Measurements from ENCODE around the gene NUCB1.
"Not testable (repeated sequence)": the region's sequence is repeated elsewhere in the genome, so short reads cannot be mapped to it uniquely, and the experiment has no call there.

The NUCB1 gene

GRCh38 chr19:48877855-48878195 lies 22.3 kb upstream of the NUCB1 start:
- Histone ChIP-seq H3K9ac (ENCODE audit: low read length) (no peak overlapping the region), H3K27me3 (ENCODE audit: control insufficient read depth, insufficient read depth, low read length) (no peaks in the 10 kb centered on the region), H3K36me3 (ENCODE audit: control insufficient read depth, low read depth, low read length) (peaks cover 29% of the 10 kb centered on the region), H3K27ac (ENCODE audit: low read length) (no peak overlapping the region), H3K9me3 (ENCODE audit: control insufficient read depth, low read depth, low read length) (no peaks in the 10 kb centered on the region), H3K4me1 (ENCODE audit: control insufficient read depth, low read depth, low read length) (peaks cover 12% of the 10 kb centered on the region), H3K4me3 (ENCODE audit: low read length) (no peak overlapping the region)

DNA sequence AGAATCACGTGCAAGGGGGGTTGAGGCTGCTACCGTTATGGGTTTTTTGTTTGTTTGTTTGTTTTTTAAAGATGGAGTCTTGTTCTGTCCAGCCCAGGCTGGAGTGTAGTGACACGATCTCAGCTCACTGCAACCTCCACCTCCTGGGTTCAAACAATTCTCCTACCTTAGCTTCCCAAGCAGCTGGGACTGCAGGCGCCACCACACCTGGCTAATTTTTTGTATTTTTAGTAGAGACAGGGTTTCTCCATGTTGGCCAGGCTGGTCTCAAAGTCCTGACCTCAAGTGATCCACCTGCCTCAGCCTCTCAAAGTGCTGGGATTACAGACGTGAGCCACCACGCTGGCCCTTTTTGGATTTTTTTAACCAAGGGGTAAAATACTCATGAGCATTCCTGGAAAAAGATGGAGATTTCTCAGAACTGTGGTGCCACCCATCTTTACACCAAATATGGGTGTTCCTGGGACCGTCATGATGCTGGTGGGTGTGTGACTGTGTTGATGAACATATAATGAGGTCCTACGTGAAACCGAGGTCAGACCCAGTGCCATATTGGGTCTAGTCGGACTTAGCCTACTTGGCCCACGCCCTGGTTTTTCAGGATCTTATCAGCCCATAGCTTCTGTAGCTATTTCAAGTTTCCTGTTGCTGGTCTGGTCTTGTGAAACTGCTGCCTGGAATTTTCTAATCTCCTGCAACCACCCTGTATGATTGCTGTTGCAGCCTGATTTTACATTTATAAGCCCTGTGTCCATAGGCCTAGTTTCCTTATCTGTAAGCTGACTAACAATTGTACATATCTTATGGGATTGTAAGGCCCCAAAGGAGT lies 21.7 kb upstream of the NUCB1 start:
- Histone ChIP-seq H3K9ac (ENCODE audit: low read length) (no peak overlapping the region), H3K9me3 (ENCODE audit: control insufficient read depth, low read depth, low read length) (no peaks in the 10 kb centered on the region), H3K36me3 (ENCODE audit: control insufficient read depth, low read depth, low read length) (peaks cover 27% of the 10 kb centered on the region), H3K27me3 (ENCODE audit: control insufficient read depth, insufficient read depth, low read length) (no peaks in the 10 kb centered on the region), H3K4me3 (ENCODE audit: low read length) (no peak overlapping the region), H3K4me1 (ENCODE audit: control insufficient read depth, low read depth, low read length) (peaks cover 8% of the 10 kb centered on the region), H3K27ac (ENCODE audit: low read length) (no peak overlapping the region)

GRCh38 chr19:48879025-48879637 lies 21.0 kb upstream of the NUCB1 start:
- H3K36me3 ChIP-seq (ENCODE audit: control insufficient read depth, low read depth, low read length): peaks cover 20% of the 10 kb centered on the region
- H3K9me3 ChIP-seq (ENCODE audit: control insufficient read depth, low read depth, low read length): no peaks in the 10 kb centered on the region
- no peak overlapping the region for H3K27ac ChIP-seq (ENCODE audit: low read length)
- no peaks in the 10 kb centered on the region for H3K27me3 ChIP-seq (ENCODE audit: control insufficient read depth, insufficient read depth, low read length)
- no peak overlapping the region for H3K9ac ChIP-seq (ENCODE audit: low read length)
- peaks cover 6% of the 10 kb centered on the region for H3K4me1 ChIP-seq (ENCODE audit: control insufficient read depth, low read depth, low read length)
- H3K4me3 ChIP-seq (ENCODE audit: low read length): no peak overlapping the region

DNA sequence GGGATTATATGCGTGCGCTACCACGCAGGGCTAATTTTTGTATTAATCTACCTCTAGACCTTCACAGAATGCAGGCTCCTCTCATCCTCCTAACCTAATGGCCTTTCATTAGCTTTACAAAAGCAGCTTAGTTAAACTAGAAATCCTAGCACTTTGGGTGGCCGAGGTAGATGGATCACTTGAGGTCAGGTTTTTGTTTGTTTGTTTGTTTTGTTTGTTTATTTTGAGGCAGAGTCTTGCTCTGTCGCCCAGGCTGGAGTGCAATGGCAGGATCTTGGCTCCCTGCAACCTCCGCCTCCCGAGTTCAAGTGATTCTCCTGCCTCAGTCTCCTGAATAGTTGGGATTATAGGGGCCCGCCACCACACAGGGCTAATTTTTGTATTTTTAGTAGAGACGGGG lies 20.4 kb upstream of the NUCB1 start:
- H3K36me3 ChIP-seq (ENCODE audit: control insufficient read depth, low read depth, low read length): peaks cover 14% of the 10 kb centered on the region
- not testable (repeated sequence) for H3K4me1 ChIP-seq (ENCODE audit: control insufficient read depth, low read depth, low read length); H3K27ac ChIP-seq (ENCODE audit: low read length); H3K9ac ChIP-seq (ENCODE audit: low read length); H3K27me3 ChIP-seq (ENCODE audit: control insufficient read depth, insufficient read depth, low read length); H3K9me3 ChIP-seq (ENCODE audit: control insufficient read depth, low read depth, low read length); H3K4me3 ChIP-seq (ENCODE audit: low read length)

DNA sequence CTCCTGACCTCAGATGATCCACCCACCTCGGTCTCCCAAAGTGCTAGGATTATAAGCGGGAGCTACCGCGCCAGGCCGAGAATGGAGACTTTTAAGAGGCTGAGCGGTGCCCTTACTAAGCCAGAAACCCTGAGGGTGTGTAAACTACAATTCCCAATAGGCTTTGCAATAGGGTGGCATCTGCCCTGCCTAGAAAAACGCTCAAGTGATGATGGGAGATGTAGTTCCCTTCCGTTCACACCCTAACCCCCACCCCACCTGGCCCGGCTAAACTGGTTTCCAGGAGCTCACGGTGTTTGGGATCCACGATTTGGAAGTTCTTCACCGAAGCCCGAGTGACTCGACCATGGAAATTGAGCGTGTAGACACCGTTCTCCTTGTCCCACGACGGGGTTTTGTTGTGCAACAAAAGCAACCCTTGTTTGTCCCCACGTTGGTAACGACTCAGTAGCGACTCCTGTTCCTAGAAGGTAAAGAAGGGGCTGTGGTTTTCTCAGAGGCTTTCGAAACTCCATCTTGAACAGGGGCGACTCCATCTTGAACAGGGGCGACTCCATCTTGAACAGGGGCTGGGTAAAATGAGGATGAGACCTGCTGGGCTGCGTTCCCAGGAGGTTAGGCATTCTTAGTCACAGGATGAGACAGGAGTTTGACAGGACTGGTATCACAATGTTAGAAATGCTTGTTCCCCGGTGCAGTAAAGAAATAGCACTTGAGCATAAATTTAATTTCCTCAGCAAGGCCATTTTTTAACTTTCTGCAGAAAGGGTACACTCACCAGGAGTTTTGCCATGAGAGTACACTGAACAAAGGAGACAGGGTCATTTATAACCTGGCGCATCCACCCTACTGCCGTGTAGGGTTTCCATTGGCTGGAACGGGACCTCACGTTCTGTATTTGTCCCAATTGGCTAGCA lies 18.1 kb upstream of the NUCB1 start:
- H3K36me3 ChIP-seq (ENCODE audit: control insufficient read depth, low read depth, low read length): no peaks in the 10 kb centered on the region
- no peak overlapping the region for H3K4me3 ChIP-seq (ENCODE audit: low read length)
- no peaks in the 10 kb centered on the region for H3K27me3 ChIP-seq (ENCODE audit: control insufficient read depth, insufficient read depth, low read length)
- no peaks in the 10 kb centered on the region for H3K9me3 ChIP-seq (ENCODE audit: control insufficient read depth, low read depth, low read length)
- H3K9ac ChIP-seq (ENCODE audit: low read length): no peak overlapping the region
- H3K4me1 ChIP-seq (ENCODE audit: control insufficient read depth, low read depth, low read length): peaks cover 6% of the 10 kb centered on the region
- no peak overlapping the region for H3K27ac ChIP-seq (ENCODE audit: low read length)

- Histone ChIP-seq H3K4me1 (ENCODE audit: control insufficient read depth, low read depth, low read length) (peaks cover 6% of the 10 kb centered on the region), H3K27ac (ENCODE audit: low read length) (no peak overlapping the region), H3K9ac (ENCODE audit: low read length) (no peak overlapping the region), H3K4me3 (ENCODE audit: low read length) (no peak overlapping the region), H3K27me3 (ENCODE audit: control insufficient read depth, insufficient read depth, low read length) (no peaks in the 10 kb centered on the region), H3K9me3 (ENCODE audit: control insufficient read depth, low read depth, low read length) (no peaks in the 10 kb centered on the region), H3K36me3 (ENCODE audit: control insufficient read depth, low read depth, low read length) (no peaks in the 10 kb centered on the region)
Observed at GRCh38 chr19:48883726-48884125, 16.4 kb upstream of the NUCB1 start.

DNA sequence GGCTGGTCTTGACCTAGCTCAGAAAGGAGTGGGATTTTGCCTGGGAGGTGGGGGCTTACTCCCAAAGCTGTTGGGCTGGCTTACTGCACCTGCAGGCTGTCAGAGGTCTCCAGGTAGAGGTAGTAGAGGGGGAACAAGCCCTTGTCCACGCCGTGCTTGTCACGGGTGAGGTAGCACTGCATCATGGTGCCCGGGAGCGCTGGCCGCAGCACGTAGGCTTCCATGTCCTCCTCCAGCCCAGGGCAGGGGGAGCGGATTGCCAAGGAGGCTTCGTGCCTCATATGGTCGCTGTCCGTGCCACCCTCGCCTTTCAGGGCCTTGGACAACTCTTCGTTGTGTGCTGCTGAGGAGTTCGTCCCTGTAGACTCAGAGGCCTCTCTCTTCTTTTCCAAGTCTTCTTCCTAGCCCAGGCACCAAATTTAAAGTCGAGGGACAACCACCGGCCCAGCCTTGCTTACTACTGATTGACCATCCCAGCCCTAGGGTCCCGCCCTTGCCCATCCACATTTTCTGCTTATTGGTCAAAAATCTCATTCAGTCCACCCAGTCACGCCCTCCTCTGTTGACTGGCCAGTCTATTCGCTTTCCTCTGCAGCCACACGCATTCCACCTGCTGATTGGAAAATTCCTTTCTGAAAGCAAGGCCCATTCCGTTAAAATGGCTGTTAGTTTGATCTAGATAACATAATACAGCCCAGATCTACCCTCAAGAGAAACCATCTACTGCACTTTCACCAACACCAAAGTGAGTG lies 12.1 kb upstream of the NUCB1 start:
- Histone ChIP-seq H3K9me3 (ENCODE audit: control insufficient read depth, low read depth, low read length) (no peaks in the 10 kb centered on the region), H3K27me3 (ENCODE audit: control insufficient read depth, insufficient read depth, low read length) (no peaks in the 10 kb centered on the region), H3K4me1 (ENCODE audit: control insufficient read depth, low read depth, low read length) (no peaks in the 10 kb centered on the region), H3K9ac (ENCODE audit: low read length) (no peak overlapping the region), H3K27ac (ENCODE audit: low read length) (no peak overlapping the region), H3K4me3 (ENCODE audit: low read length) (no peak overlapping the region), H3K36me3 (ENCODE audit: control insufficient read depth, low read depth, low read length) (no peaks in the 10 kb centered on the region)

DNA sequence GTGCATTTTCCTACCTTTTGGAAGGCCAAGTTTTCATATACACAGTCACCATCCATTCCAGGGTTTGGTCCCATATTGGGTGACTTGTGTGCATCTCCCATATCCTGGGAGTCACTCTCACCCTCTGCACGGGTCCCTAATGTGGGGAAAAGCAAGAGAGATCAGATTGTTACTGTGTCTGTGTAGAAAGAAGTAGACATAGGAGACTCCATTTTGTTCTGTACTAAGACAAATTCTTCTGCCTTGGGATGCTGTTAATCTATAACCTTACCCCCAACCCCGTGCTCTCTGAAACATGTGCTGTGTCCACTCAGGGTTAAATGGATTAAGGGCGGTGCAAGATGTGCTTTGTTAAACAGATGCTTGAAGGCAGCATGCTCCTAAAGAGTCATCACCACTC lies 10.6 kb upstream of the NUCB1 start:
- not testable (repeated sequence) for H3K27ac ChIP-seq (ENCODE audit: low read length); H3K27me3 ChIP-seq (ENCODE audit: control insufficient read depth, insufficient read depth, low read length); H3K4me3 ChIP-seq (ENCODE audit: low read length); H3K36me3 ChIP-seq (ENCODE audit: control insufficient read depth, low read depth, low read length); H3K9me3 ChIP-seq (ENCODE audit: control insufficient read depth, low read depth, low read length); H3K9ac ChIP-seq (ENCODE audit: low read length); H3K4me1 ChIP-seq (ENCODE audit: control insufficient read depth, low read depth, low read length)

GRCh38 chr19:48890551-48890950 lies 9.6 kb upstream of the NUCB1 start:
- Histone ChIP-seq H3K27me3 (ENCODE audit: control insufficient read depth, insufficient read depth, low read length) (no peaks in the 10 kb centered on the region), H3K27ac (ENCODE audit: low read length) (no peak overlapping the region), H3K9me3 (ENCODE audit: control insufficient read depth, low read depth, low read length) (no peaks in the 10 kb centered on the region), H3K36me3 (ENCODE audit: control insufficient read depth, low read depth, low read length) (no peaks in the 10 kb centered on the region), H3K4me3 (ENCODE audit: low read length) (no peak overlapping the region), H3K9ac (ENCODE audit: low read length) (no peak overlapping the region), H3K4me1 (ENCODE audit: control insufficient read depth, low read depth, low read length) (no peaks in the 10 kb centered on the region)

GRCh38 chr19:48895226-48895625 lies 4.9 kb upstream of the NUCB1 start:
- Histone ChIP-seq H3K27me3 (ENCODE audit: control insufficient read depth, insufficient read depth, low read length) (no peaks in the 10 kb centered on the region), H3K4me1 (ENCODE audit: control insufficient read depth, low read depth, low read length) (no peaks in the 10 kb centered on the region), H3K9ac (ENCODE audit: low read length) (no peak overlapping the region), H3K27ac (ENCODE audit: low read length) (no peak overlapping the region), H3K36me3 (ENCODE audit: control insufficient read depth, low read depth, low read length) (no peaks in the 10 kb centered on the region), H3K9me3 (ENCODE audit: control insufficient read depth, low read depth, low read length) (no peaks in the 10 kb centered on the region), H3K4me3 (ENCODE audit: low read length) (no peak overlapping the region)

GRCh38 chr19:48896191-48896720 lies 3.9 kb upstream of the NUCB1 start:
- H3K9ac ChIP-seq (ENCODE audit: low read length): no peak overlapping the region
- no peaks in the 10 kb centered on the region for H3K4me1 ChIP-seq (ENCODE audit: control insufficient read depth, low read depth, low read length)
- H3K4me3 ChIP-seq (ENCODE audit: low read length): no peak overlapping the region
- no peaks in the 10 kb centered on the region for H3K36me3 ChIP-seq (ENCODE audit: control insufficient read depth, low read depth, low read length)
- H3K27me3 ChIP-seq (ENCODE audit: control insufficient read depth, insufficient read depth, low read length): no peaks in the 10 kb centered on the region
- H3K9me3 ChIP-seq (ENCODE audit: control insufficient read depth, low read depth, low read length): no peaks in the 10 kb centered on the region
- H3K27ac ChIP-seq (ENCODE audit: low read length): no peak overlapping the region
